ENCODE results near the gene SMAD2. TPM values are rescaled to one million over a fixed set of nuclear protein-coding genes. Genes with fewer than 3 reads are reported as not detected.

The SMAD2 gene
- total and polyA plus RNA-seq, 9 of the 15 experiments (the other 6 are each of a cell fraction or from before 2014, with no cell fraction given), result 9.2 to 49.6 (median 33.7) TPM

- POLR2A ChIA-PET, result no interaction called here
- no TSS peak for BruUV-seq (replicated peaks)
- Histone ChIP-seq H3K9ac (ENCODE audit: insufficient read depth in 1 of 2, low read depth in 2 of 2, low read length in 2 of 2) (no peak overlapping the region), H4K20me1 (replicated peaks; ENCODE audit: control insufficient read depth, insufficient read depth, low read length) (no peaks in the 10 kb centered on the region), H3K27me3 (ENCODE audit: control insufficient read depth in 2 of 2, insufficient read depth in 2 of 2, low read length in 2 of 2) (peaks cover 0 to 32% of the 10 kb centered on the region in 2 experiments; a peak in 4 of 5 replicates), H3K4me2 (ENCODE audit: insufficient read depth, low read length) (no peak overlapping the region), H2AFZ (ENCODE audit: low read depth, low read length) (no peak overlapping the region), H3K4me3 (no peak overlapping the region), H3K4me1 (replicated peaks in 1 of 2; ENCODE audit: control insufficient read depth in 2 of 2, insufficient read depth in 2 of 2, low read length in 2 of 2) (no peaks in the 10 kb centered on the region), H3K27ac (ENCODE audit: extremely low read depth, low read depth, low read length) (no peak overlapping the region), H3K36me3 (ENCODE audit: control insufficient read depth, insufficient read depth, low read length) (no peaks in the 10 kb centered on the region), H3K9me3 (replicated peaks; ENCODE audit: control insufficient read depth, insufficient read depth, low read depth, low read length) (no peaks in the 10 kb centered on the region), H3K79me2 (ENCODE audit: control insufficient read depth, insufficient read depth, low read length) (no peaks in the 10 kb centered on the region), H3K9me1 (ENCODE audit: control insufficient read depth, insufficient read depth, low read length) (no peaks in the 10 kb centered on the region)
- CTCF ChIA-PET (ENCODE audit: low intra/inter-chr PET ratio), result no interaction called here
- TF ChIP-seq SMAD2 (IDR thresholded peaks at IDR 0.05; ENCODE audit: low read depth, low read length), result no peak
- no peak for TF ChIP-seq CXXC5 (CRISPR knock-in tag; IDR thresholded peaks at IDR 0.05)
- TF ChIP-seq MTA1 (IDR thresholded peaks at IDR 0.05; ENCODE audit: borderline replicate concordance), result no peak
- TF ChIP-seq, protein P1, sequence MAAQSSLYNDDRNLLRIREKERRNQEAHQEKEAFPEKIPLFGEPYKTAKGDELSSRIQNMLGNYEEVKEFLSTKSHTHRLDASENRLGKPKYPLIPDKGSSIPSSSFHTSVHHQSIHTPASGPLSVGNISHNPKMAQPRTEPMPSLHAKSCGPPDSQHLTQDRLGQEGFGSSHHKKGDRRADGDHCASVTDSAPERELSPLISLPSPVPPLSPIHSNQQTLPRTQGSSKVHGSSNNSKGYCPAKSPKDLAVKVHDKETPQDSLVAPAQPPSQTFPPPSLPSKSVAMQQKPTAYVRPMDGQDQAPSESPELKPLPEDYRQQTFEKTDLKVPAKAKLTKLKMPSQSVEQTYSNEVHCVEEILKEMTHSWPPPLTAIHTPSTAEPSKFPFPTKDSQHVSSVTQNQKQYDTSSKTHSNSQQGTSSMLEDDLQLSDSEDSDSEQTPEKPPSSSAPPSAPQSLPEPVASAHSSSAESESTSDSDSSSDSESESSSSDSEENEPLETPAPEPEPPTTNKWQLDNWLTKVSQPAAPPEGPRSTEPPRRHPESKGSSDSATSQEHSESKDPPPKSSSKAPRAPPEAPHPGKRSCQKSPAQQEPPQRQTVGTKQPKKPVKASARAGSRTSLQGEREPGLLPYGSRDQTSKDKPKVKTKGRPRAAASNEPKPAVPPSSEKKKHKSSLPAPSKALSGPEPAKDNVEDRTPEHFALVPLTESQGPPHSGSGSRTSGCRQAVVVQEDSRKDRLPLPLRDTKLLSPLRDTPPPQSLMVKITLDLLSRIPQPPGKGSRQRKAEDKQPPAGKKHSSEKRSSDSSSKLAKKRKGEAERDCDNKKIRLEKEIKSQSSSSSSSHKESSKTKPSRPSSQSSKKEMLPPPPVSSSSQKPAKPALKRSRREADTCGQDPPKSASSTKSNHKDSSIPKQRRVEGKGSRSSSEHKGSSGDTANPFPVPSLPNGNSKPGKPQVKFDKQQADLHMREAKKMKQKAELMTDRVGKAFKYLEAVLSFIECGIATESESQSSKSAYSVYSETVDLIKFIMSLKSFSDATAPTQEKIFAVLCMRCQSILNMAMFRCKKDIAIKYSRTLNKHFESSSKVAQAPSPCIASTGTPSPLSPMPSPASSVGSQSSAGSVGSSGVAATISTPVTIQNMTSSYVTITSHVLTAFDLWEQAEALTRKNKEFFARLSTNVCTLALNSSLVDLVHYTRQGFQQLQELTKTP (IDR thresholded peaks at IDR 0.05; ENCODE audit: low read depth in 1 of 2, partially characterized antibody in 2 of 2), result no peak
- TF ChIP-seq CAMTA2 (CRISPR knock-in tag; conservative IDR thresholded peaks at IDR 0.05), result no peak
- no peak for ATAC-seq
- FAIRE-seq, result no peak
- in situ Hi-C loops (cut with MboI), result no loop called here
- no peak for DNase-seq (ENCODE audit: extremely low read depth in 1 of 4, low spot score in 3 of 4)
- WGBS (ENCODE audit: insufficient coverage, low coverage, missing lambda C conversion rate), result 1% methylated on average over 9 of the region's 11 CpGs
- intact Hi-C loops (cut with micrococcal nuclease), result no loop called here
These were observed 132.1 kb downstream of the SMAD2 start for GRCh38 chr18:47798366-47798765.
